GM21619 (cell line): ENCODE results near the gene MZT2A.
A peak's percentile ranks its signal among the peaks of the same experiment; 100 is the strongest.
"Not testable (repeated sequence)": the region's sequence is repeated elsewhere in the genome, so short reads cannot be mapped to it uniquely, and the experiment has no call there.

Experiments used
- ATAC-seq: cut with Tn5 transposase; IDR thresholded peaks from one replicate; pipeline ENCODE4 v1.9.1; 2021; ENCODE audit not compliant: unreplicated experiment

Gene MZT2A

DNA sequence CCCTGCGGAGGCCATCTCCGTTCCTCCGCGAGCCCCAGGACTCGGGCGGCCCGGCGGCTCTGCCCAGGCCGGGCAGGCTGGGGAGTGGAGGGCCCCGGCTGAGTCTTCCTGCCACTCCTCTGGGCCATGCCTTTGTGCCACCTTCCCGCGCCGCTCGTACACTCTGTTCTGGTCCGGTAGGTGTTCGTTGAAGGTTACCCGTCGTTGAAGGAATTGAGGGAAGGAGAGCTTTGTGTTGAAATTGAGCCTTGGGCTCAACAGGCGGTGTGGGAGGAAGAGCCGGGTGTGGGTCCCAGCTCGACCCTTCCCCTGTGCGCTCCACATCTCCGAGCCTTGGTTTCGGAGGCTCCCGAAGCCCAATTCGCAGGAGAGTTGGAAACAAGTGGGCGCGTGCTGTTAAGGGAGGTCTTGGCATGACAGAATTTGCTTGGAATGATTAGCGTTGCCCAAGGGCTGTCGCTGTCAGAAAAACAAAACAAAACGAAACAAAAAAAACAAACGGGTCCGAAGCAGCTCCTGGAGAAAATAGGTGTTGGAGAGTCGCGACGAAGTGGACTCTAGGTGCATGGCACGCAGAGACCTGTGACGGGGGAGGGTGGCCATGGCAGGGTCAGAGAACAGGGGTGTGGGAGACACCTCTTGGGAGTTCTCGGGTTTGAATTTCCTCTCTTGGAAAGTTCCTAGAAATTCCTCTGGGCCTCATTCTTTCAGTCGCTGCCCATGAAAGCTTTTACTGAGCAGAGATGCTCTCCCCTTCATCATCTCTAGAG, 1.2 kb upstream of the MZT2A start:
- peak; percentile 17 for ATAC-seq

GRCh38 chr2:131492418-131493198, 411 bp upstream of the MZT2A start:
- peak; percentile 60 for ATAC-seq

- ATAC-seq: peak; percentile 10
Observed at GRCh38 chr2:131491469-131491836, 744 bp downstream of the MZT2A start.

DNA sequence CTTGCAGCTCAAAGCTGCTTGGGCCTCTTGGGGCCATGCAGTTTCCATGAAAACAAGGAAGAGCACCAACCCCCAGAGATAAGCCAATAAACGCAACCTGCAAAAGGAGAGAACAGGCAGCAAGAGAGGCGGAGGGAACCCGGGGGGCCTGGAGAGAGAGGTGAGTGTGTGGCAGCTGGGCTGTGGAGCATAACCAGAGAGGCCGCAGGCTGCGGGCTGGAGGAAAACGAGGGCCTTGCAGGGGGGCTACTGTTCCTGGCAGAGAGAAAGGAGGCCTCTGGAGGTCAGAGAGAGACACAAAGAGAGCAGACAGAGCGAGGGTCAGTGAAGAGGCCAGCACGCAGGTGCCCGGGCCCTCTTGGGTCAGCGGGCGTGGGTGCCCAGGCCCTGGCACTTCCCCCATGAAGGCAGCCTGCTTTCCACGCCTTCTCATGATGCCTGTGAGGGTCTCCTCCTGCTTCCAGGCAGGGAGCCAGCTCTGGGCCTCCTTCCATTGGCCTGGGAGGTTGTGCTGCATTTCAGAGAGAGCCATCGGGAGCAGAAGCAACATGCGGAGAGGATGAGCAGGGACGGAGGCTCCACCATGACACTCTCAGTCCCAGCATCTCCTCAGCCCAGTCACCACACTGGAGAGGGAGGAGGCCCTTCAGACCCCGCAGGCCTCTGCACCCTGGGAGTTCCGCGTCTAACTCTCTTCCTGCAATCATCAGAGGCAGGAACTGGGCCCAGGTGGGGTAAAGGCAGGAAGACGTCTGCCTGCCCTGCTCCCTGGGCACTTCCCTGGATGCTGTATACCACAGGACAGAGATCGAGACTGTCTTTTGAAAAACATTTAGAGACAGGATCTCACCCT, 1.4 kb downstream of the MZT2A start:
- peak; percentile 14 for ATAC-seq

GRCh38 chr2:131488306-131489205, 3.6 kb downstream of the MZT2A start:
- ATAC-seq: no peak

- ATAC-seq: not testable (repeated sequence)
Observed at GRCh38 chr2:131486201-131486902, 5.8 kb downstream of the MZT2A start.

DNA sequence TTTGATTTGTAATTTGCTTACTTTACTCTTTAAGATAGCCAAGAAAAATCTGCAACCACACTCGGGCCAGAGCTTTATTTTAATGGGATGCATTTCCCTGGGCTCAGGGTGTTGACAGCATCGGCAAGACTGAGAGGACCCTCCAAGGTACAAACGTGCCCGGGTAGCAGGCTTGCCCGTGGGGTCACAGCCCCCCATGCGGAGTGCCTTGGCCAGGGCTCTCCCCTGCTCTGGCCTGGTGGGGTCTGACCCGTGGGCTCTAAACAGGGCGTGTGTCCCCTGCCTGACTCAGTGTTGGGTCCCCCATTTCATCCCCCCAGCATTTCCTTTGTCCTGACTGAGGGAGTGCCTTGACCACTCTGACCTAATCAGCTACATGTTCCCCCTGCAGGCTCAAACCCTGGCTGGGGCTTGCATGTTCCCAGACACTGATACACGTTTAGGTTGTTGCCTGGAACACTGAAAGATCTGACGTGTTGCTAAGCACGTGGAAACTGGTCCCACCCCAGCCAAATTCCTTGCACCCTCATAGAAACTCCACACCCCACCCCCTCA, 7.2 kb downstream of the MZT2A start:
- not testable (repeated sequence) for ATAC-seq

DNA sequence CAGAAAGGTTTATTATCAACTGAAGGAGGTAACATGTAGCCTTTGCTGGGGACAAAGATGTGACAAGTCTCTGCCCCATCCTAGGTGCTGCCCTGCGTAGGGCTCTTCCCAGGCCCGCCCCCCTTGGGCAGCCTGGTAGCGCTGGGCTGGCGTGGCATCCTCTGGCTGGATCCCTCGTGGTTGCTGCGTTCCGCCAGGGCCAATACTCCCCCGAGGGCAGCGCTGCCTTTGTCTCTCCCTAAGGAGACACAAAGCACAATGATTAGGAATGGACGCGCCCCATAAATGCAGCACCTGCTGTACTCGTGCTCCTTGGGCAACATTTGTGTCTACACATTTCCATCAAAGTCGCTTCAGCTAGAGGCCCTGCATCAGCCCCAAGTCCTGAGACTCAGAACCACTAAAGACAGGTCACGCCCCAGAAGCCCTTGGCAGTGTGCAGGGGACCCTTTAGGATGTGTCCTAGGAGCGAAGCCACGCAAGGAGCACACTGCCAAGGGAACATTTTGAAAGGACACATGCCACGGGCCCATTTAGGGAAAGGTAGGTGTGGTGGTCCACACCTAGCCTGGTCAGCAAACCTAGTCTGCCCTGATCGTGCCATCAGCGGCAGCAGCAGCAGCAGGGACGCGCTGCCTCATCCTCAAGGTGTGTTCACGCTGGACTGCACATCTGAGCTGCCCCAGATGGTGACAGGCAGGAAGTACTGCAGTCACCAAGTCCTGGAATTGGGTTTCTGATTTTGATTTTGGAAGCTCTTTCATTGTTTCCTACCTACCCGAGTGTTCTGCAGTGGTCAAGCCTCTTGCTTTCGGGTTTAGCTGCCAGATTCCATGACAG, 8.0 kb downstream of the MZT2A start:
- ATAC-seq: not testable (repeated sequence)

DNA sequence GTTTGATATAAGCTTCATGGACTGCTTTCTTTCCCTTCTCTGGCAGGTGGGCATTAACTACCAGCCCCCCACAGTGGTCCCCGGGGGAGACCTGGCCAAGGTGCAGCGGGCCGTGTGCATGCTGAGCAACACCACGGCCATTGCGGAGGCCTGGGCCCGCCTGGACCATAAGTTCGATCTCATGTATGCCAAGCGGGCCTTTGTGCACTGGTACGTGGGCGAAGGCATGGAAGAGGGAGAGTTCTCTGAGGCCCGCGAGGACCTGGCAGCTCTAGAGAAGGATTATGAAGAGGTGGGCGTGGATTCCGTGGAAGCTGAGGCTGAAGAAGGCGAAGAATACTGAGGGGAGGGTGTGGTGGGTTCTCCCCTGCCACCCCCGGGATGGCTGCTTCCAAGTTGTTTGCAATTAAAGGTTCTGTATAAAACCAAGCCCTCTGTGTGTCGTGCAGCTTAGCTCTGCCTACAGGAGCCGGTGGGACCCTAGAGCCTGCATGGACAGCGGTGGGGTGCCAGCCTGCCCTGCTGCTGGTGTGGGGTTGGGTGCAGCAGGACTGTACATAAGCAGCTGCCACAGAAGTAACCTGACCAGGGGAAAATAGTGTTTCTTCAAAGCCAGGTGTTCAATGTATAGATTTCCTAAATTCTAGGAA, 9.6 kb downstream of the MZT2A start:
- ATAC-seq: not testable (repeated sequence)

GRCh38 chr2:131480351-131480750, 11.8 kb downstream of the MZT2A start:
- ATAC-seq: not testable (repeated sequence)

DNA sequence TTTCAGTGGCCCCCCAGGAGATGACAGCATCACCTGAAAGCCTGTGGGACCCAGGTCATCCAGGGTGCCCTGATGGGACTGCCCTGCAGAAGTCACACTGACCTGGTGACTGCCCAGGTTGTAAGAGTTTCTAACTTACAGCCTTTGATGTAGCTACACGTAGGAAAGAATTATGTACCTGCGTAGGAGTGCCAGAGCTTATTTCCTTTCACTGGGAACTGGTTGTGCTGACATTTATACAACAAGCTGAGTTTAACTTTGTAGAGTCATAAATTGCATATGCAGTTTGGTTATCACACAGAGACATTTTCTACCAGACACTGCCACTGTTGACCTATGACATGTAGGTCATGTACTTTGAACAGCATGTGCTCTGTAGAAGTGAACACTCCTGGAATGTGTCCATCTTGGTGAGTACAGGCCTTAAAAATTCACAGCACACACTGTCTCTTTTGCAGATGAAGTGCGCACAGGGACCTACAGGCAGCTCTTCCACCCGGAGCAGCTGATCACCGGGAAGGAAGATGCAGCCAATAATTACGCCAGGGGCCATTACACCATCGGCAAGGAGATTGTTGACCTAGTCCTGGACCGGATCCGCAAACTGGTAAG, 13.2 kb downstream of the MZT2A start:
- not testable (repeated sequence) for ATAC-seq

DNA sequence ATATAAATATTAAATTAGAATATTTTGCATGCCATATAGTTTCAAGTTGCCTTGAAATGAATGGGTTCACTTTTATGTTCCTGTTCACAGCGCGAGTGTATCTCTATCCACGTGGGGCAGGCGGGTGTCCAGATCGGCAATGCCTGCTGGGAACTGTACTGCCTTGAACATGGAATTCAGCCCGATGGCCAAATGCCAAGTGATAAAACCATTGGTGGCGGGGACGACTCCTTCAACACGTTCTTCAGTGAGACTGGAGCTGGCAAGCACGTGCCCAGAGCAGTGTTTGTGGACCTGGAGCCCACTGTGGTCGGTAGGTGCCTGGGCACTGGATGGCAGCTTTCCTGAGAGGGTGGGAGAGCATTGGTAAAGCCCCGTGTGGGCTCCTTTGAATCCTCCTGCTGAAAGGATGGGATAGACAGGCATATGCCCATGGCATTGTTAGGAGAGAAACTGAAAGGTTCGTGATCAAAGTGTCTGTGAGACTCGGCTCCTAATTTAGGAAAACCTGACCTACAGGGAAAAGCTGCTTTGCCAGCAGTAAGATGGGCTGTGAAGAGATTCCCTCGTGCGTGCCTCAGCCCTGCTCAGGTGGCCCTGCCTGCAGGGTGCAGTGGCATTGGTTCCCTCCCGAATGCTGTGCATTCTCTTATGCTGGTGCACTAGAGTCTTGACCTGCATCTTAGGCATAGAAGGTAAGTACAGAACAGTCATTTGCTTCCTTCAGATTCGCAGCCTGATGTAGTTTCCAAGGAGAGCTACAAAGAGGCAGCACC, 13.9 kb downstream of the MZT2A start:
- not testable (repeated sequence) for ATAC-seq

- ATAC-seq: not testable (repeated sequence)
Observed at GRCh38 chr2:131477227-131477626, 15.0 kb downstream of the MZT2A start.

DNA sequence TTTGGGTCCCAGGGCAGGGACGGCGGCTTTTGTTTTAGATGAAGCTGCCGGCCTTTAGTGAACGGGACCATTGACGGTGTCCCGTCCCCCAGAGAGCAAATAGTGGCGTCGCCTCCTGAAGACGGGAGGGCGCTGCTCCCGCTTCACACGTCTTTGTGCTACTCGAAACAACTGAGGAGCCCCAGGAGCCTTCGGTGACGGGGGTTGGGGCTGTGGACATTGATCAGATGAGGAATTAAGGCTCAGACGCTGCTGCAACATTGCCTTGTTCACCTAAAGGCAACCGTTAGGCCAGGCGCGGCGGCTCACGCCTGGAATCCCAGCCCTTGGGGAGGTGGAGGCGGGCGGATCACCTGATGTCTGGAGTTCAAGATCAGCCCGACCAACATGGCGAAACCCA, 15.8 kb downstream of the MZT2A start:
- not testable (repeated sequence) for ATAC-seq

DNA sequence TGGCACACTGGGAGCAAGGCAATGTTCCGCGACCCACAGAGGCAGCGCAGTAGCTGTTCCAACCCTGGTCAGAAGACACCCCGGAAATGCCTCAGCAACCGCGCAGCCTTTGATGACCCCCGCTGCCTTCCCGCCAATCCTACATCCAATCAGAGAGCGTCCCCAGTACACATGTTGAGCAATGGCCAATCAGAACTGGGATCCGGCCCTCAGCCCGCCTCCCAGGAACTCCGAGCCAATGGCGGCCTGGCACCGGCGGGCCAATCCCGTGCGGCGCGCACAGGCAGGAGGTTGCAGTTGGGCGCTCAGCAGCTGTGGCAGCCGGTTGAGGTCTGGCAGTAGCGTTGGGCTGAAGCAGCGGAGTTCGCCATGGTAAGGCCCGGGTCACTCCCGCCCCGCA, 16.4 kb downstream of the MZT2A start, which contains the start of gene TUBA3D:
Gene TUBA3D (plus strand): TSS at position 289 of the 400 bp plus-strand sequence. CDS start 81 bp downstream, at position 370.
- no peak for ATAC-seq

DNA sequence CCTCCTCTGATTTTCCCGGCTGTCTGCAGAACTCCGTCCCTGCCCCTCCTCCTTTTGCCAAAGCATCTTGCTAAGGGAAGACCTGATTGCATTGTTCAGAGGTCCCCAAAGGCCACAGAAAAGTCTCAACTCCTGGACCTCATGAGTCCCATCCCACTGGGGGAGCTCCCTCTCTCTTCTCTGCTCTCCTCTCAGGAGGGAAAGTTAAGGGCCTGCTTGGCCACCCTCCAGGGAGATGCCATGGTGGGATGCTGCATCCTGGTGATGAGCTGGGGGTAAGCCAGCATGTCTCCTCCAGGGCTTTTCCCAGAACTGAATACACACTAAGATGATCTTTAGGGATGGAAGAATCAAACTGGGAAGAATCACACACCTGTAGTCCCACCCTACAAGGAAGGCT, 18.9 kb downstream of the MZT2A start:
- not testable (repeated sequence) for ATAC-seq

GRCh38 chr2:131471624-131472023, 20.6 kb downstream of the MZT2A start:
- ATAC-seq: not testable (repeated sequence)
